HG02678 (cell line): ENCODE measurements around the gene GATA2.

Experiments
- ATAC-seq: cut with Tn5 transposase; IDR thresholded peaks from one replicate; pipeline ENCODE4 v1.9.1; 2021; ENCODE audit warnings: mild to moderate bottlenecking, moderate library complexity; ENCODE audit not compliant: unreplicated experiment

Gene GATA2

DNA sequence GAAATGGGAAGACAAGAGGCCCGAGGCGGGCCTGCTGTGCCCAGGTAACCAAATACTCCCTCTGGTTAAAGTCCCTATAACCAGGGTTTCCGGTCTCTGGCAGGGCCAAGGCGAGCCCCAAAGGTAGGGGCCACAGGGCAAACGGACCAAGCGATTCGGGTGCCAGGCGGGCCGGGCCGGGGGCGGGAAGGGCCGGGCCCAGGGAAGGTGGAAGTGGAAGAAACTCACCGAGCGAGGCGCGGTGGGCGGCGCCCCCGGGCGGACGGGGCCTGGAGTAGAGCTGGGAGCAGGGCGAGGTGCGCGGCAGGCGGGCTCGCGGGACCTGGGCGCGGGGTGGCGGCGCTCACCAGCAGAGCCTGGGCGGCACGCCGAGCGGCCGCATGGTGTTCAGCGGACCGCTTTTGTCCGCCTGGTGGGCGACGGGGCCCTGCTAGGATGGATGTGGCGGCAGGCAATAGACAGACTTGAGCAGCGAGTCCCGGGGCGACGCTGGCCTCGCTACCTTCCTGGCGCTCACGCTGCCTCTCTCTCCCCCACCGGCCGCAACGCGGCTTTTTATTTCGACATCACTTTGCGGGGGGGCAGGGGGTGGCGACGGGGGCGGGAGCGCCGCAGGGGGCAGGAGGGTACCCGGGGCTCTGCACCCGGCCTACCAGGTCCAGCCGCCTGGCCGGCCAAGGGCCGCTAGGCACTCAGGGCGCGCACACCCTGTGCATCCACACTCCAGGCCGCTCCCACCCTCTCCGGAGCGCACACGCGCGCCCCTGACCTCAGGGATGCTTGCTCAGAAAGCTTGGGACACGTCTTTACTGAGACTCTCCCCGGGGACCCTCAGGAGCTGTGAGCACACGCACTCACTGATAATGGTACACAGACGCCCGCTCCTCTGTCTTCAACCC, at the start of gene GATA2:
GATA2 (minus strand) TSS at position 531 of the 899 bp plus-strand sequence. CDS start 6,170 bp downstream, outside the sequence.
- no peak for ATAC-seq

DNA sequence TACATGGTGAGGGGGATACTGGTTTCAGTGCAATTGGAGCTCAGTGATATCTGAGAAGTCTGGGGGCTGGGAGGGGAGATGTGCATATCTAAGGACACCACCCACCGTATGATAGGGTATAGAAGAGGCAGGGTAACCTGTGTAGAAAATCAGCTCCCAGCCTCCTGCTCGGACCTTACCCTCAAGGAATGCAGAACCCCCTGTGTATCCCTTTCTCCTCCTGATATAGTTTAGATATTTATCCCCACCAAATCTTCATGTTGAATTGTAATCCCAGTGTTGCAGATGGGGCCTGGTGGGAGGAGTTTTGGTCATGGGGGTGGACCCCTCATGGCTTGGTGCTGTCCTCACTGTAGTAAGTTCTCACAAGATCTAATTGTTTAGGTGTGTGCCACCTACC, 48.2 kb upstream of the GATA2 start:
- no peak for ATAC-seq

DNA sequence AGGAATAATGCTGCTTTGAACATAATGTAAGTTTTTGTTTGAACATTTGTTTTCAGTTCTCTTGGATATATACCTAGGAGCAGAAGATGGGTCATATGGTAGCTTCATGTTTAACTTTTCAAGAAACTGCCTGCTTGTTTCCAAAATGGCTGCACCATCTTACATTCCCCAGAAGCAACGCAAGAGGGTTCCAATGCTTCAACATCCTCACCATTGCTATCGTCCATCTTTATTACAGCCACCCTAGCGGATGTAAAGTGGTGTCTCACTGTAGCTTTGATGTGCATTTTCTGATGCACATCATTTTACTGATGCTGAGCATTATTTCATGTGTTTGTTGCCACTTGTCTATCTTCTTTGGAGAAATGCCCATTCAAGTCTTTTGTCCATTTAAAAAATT, 46.4 kb upstream of the GATA2 start:
- no peak for ATAC-seq

DNA sequence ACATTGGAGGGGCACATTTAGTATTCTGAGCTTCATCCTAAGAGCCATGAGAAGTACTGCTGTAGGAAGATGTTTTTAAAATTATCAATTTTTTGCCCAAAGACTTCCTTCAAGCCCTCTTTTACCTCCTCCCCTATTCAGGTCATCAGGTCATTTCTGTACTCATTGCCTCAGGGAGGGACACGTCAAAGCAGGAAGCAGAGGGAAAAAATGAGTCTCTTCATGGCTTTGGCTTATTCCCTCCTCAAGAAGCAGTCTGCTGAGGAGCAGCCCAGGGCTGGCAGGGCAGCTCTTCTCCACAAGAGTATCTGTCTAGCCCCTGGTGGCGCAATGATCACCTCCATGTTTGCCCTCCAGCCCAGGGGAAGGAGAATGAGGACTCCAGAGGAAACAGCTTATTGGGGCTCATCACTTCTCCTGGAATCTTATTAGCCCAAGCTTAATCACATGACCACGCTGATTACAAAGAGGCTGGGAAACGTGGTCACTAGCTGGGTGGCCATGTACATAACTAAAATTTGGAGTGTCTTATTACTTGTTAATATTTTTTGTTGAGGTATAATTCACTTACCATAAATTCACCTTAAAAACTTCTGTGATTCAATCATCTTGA, 44.2 kb upstream of the GATA2 start:
- ATAC-seq, result no peak

GRCh38 chr3:128532012-128532983, 39.3 kb upstream of the GATA2 start:
- no peak for ATAC-seq

DNA sequence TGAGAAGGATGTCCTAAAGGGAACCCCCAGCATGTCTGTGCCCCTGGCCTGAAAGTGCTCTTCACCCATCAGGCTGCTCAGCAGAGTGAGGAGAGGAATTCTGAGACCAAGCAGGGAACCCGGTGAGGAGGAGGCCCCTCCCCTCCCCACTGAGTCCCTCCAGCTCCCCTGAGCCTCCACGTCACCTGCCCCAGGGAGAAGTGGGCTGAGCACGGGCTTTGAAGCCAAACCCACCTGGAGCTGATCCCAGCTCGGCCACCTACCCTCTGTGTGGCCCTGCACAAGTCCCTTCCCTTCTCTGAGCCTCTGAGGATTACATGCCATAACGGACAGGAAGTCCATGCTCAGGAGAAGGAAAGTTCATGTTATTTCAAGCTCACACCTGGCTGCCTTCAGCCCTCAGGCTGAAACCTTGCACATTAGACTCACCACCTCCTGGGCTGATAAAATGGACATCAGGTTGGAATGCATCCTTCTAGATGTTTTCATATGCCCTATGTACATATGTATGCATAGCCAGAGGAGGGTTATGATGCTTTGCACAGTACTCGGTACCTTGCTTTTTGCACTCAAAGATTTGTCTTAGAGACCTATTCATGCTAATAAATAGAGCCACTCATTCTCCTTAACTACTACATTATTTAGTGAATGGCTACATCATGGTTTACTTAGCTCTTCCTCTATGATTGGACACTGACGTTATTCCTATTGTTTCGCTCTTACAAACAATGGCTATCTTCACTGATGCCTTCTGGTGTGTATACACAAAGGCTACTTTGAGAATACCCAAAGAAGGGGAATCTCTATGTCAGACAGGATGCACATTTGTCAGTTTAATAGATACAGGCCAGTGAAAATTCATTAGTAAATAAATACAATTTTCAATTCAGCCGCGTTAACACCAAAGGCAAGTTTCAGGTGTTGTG, 31.6 kb upstream of the GATA2 start:
- no peak for ATAC-seq

DNA sequence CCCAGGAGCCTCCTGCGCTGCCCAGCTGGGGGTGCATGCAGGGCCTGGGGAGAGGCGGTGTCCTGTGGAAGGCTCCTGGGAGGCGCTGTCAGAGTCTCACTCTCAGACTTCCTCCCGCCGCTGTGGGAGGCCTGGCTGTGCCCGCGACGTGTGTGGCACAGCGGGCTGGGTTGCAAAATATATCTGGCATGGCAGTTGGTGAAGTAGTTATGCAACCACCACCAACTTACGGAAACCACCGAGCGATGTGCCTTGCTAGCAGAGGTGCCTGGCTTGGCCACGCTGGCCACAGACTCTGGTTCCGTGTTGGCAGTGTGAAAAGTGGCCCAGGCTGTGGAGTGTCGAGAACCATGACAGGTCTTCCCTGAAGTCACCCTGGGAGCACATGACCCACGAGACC, 30.6 kb upstream of the GATA2 start:
- no peak for ATAC-seq

- no peak for ATAC-seq
These were observed 28.7 kb upstream of the GATA2 start for GRCh38 chr3:128521715-128522114.

- ATAC-seq, result no peak
These were observed 25.8 kb upstream of the GATA2 start for GRCh38 chr3:128518587-128519490.

DNA sequence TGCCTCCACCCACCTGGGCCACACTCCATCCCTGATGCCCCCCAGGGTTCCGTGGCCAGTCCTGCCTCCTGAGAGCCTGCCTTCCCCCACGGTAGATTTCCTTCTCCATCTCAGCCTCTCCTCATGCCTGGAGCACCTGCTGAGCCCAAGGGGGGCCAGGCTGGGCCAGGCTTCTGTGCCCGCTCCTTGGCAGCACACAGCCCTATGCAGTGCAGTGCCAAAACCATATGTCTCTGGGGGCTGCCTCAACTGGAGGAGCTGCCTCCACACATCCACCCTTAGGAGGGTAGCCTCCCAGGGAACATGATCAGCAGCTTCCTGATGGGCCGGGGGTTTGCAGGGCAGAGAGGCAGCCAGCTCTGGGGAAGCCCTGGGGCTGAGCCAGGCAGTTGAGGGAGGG, 24.6 kb upstream of the GATA2 start:
- no peak for ATAC-seq

DNA sequence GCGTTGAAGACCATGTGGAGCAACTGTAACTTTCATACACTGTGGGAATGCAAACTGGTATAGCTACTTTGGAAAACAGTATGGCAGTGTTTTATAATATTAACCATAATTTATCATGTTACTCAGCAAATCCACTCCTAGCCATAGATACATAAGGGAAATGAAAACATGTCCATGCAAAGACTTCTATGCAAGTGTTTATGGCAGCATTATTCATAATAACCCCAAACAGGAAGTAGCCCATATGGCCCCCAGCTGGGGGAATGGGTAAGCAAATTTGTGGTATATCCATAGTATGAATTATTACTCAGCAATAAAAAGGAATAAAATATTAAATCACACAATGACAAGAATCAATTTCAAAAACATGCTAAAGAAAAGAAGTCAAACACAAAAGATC, 23.0 kb upstream of the GATA2 start:
- no peak for ATAC-seq

DNA sequence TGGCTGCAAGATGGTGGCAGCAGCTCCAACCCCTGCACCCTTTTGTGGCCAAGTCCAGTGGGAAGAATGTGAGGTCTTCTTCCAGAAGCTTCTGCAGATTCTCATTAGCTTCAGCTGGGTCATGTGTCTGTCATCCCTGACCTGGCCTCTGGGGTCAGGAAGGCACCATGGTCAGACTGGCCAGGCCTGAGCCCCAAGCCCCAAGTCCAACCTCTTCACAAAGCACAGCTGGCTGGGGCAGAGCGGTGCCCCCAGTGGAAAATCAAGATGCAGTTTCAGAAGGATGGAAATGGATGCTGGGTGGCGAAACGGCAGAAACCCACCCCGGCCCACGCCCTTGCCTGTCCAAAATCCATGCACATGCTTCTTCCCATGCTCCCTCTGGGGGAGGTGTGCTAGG, 15.9 kb upstream of the GATA2 start:
- no peak for ATAC-seq

GRCh38 chr3:128506754-128507153, 13.8 kb upstream of the GATA2 start:
- no peak for ATAC-seq

DNA sequence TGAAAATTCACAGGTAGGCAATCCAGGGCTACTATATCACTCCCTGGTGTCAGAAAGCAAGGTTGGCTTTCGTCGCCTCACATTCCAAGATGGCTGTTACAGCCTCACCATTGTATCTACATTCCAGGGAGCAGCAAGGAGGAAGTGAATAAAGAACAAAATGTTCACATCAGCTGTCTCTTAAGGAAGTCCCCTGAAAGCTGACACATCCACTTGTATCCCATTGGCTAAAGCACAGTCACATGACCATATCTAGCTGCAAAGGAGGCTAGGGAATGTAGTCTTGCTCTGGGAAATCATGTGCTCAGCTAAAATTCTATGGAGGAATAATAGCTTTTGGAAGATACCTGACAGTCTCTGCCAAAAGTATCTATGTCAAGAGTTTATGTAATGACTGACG, 12.8 kb upstream of the GATA2 start:
- ATAC-seq, result no peak

GRCh38 chr3:128504963-128505730, 12.1 kb upstream of the GATA2 start:
- ATAC-seq, result no peak

- ATAC-seq, result no peak
These were observed 11.5 kb upstream of the GATA2 start for GRCh38 chr3:128504533-128504915.

GRCh38 chr3:128503751-128504532, 10.9 kb upstream of the GATA2 start:
- no peak for ATAC-seq
